Coronary artery (tissue), 2 donors: ENCODE results near the gene DSP.

Source experiments
- DNase-seq: peaks from one replicate; pipeline ENCODE4 v3.0.0-alpha.2; 2017; ENCODE audit warnings: low spot score
- H3K27ac ChIP-seq, 2 donors: fragments of 200-600 bp; sonication (generic); one replicate each; pipeline ENCODE4 v1.5.1; 2016 to 2019
- H3K4me3 ChIP-seq: fragments of 200-600 bp; sonication (generic); 2 replicates; pipeline ENCODE4 v1.5.1; 2016; ENCODE audit warnings: mild to moderate bottlenecking, moderate library complexity
- CTCF ChIP-seq: fragments of 200-600 bp; sonication (generic); IDR thresholded peaks from one replicate; pipeline ENCODE4 v1.5.1; 2019; ENCODE audit warnings: antibody characterized with exemption

Gene DSP

GRCh38 chr6:7604506-7604905, 63.0 kb downstream of the DSP start:
- no peak overlapping the region for H3K27ac ChIP-seq

GRCh38 chr6:7615611-7616383, 74.3 kb downstream of the DSP start:
- TF ChIP-seq CTCF, result peak; percentile 40
- no peak for DNase-seq
- Histone ChIP-seq H3K27ac (no peak overlapping the region), H3K4me3 (peak overlapping the region; percentile 27)

More at GRCh38 chr6:7604506-7604905, 63.0 kb downstream of the DSP start:
- no peak overlapping the region for H3K4me3 ChIP-seq
- no peak for TF ChIP-seq CTCF
- DNase-seq, result no peak

GRCh38 chr6:7617801-7618764, 76.6 kb downstream of the DSP start:
- peak overlapping the region in 1 of 2 donors; percentile 71 for H3K27ac ChIP-seq
- H3K4me3 ChIP-seq, result no peak overlapping the region
- no peak for DNase-seq
- no peak for TF ChIP-seq CTCF

- no peak for DNase-seq
- H3K4me3 ChIP-seq, result no peak overlapping the region
- no peak for TF ChIP-seq CTCF
- H3K27ac ChIP-seq, result no peak overlapping the region
Measured at GRCh38 chr6:7621761-7622160, 80.3 kb downstream of the DSP start.

- no peak for TF ChIP-seq CTCF
- DNase-seq, result no peak
Measured at GRCh38 chr6:7624796-7625710, 83.6 kb downstream of the DSP start.

GRCh38 chr6:7628479-7628878, 87.0 kb downstream of the DSP start:
- no peak for TF ChIP-seq CTCF
- no peak overlapping the region for H3K4me3 ChIP-seq
- no peak for DNase-seq
- no peak overlapping the region for H3K27ac ChIP-seq

More at GRCh38 chr6:7624796-7625710, 83.6 kb downstream of the DSP start:
- H3K27ac ChIP-seq, result no peak overlapping the region
- no peak overlapping the region for H3K4me3 ChIP-seq
